ENCODE measurements around the gene ZMPSTE24. TPM values are rescaled to one million over a fixed set of nuclear protein-coding genes. Genes with fewer than 3 reads are reported as not detected.

The ZMPSTE24 gene
- total and polyA plus RNA-seq, 10 of the 15 experiments (the other 5 are each of a cell fraction or from before 2014, with no cell fraction given) = 21.5 to 84.4 (median 43.6) TPM

- intact Hi-C loops (cut with micrococcal nuclease; ENCODE audit: unreplicated experiment) = no loop called here
- CTCF ChIA-PET = interaction anchor here (1.3 to 6.9 kb wide), 5 partner anchors 9 to 99 kb away, joined by 3 to 33 read pairs (median 8); no protein-coding TSS in a partner anchor
- H4K20me1 ChIP-seq (ENCODE audit: control insufficient read depth, insufficient read depth) = no peaks in the 10 kb centered on the region
- H3K27me3 ChIP-seq (replicated peaks in 1 of 2; ENCODE audit: control insufficient read depth in 2 of 2, insufficient read depth in 2 of 2, low read length in 1 of 2) = no peaks in the 10 kb centered on the region
- DNase-seq (ENCODE audit: low read depth, low spot score) (no peak), FAIRE-seq (no peak), ATAC-seq (no peak)
- no peaks in the 10 kb centered on the region for H3K79me2 ChIP-seq (ENCODE audit: control insufficient read depth, insufficient read depth, low read length)
- H2AFZ ChIP-seq (ENCODE audit: control insufficient read depth, low read depth, low read length) = no peak overlapping the region
- H3K9me3 ChIP-seq (replicated peaks; ENCODE audit: control insufficient read depth, insufficient read depth, low read length) = no peaks in the 10 kb centered on the region
- WGBS (ENCODE audit: insufficient coverage, insufficient replicate concordance, low lambda C conversion rate, missing lambda C conversion rate) = 100% methylated on average over 1 of the region's 1 CpG
- in situ Hi-C loops (cut with MboI) = no loop called here
- RAD21 ChIA-PET (ENCODE audit: unreplicated experiment) = interaction anchor here (1.0 to 4.0 kb wide), 2 partner anchors 76 to 99 kb away, joined by 3 to 28 read pairs; no protein-coding TSS in a partner anchor
- TF ChIP-seq ZBED1 (IDR thresholded peaks at IDR 0.05; ENCODE audit: borderline replicate concordance) (no peak), POLR2AphosphoS5 (IDR thresholded peaks at IDR 0.05; ENCODE audit: low read length) (no peak), POLR2A (IDR thresholded peaks at IDR 0.05; ENCODE audit: low read depth, low read length) (no peak), NRF1 (conservative IDR thresholded peaks at IDR 0.05; ENCODE audit: low read depth, low read length) (no peak), POLR2AphosphoS2 (IDR thresholded peaks at IDR 0.05; ENCODE audit: low read depth, low read length) (no peak), BMI1 (IDR thresholded peaks at IDR 0.05; ENCODE audit: borderline replicate concordance) (no peak), WRNIP1 (IDR thresholded peaks at IDR 0.05; ENCODE audit: borderline replicate concordance, low read depth, low read length) (no peak), YY1 (IDR thresholded peaks at IDR 0.05; ENCODE audit: low read depth, low read length) (no peak), TCF7 (IDR thresholded peaks at IDR 0.05; ENCODE audit: borderline replicate concordance) (no peak), BCLAF1 (IDR thresholded peaks at IDR 0.05) (no peak)
- TF ChIP-seq, protein P1, sequence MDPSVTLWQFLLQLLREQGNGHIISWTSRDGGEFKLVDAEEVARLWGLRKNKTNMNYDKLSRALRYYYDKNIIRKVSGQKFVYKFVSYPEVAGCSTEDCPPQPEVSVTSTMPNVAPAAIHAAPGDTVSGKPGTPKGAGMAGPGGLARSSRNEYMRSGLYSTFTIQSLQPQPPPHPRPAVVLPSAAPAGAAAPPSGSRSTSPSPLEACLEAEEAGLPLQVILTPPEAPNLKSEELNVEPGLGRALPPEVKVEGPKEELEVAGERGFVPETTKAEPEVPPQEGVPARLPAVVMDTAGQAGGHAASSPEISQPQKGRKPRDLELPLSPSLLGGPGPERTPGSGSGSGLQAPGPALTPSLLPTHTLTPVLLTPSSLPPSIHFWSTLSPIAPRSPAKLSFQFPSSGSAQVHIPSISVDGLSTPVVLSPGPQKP (IDR thresholded peaks at IDR 0.05; ENCODE audit: low read depth, low read length) = no peak
- TF ChIP-seq, protein P2, sequence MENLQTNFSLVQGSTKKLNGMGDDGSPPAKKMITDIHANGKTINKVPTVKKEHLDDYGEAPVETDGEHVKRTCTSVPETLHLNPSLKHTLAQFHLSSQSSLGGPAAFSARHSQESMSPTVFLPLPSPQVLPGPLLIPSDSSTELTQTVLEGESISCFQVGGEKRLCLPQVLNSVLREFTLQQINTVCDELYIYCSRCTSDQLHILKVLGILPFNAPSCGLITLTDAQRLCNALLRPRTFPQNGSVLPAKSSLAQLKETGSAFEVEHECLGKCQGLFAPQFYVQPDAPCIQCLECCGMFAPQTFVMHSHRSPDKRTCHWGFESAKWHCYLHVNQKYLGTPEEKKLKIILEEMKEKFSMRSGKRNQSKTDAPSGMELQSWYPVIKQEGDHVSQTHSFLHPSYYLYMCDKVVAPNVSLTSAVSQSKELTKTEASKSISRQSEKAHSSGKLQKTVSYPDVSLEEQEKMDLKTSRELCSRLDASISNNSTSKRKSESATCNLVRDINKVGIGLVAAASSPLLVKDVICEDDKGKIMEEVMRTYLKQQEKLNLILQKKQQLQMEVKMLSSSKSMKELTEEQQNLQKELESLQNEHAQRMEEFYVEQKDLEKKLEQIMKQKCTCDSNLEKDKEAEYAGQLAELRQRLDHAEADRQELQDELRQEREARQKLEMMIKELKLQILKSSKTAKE (IDR thresholded peaks at IDR 0.05; ENCODE audit: low read depth, poor library complexity, severe bottlenecking) = no peak
- TF ChIP-seq, protein P3, sequence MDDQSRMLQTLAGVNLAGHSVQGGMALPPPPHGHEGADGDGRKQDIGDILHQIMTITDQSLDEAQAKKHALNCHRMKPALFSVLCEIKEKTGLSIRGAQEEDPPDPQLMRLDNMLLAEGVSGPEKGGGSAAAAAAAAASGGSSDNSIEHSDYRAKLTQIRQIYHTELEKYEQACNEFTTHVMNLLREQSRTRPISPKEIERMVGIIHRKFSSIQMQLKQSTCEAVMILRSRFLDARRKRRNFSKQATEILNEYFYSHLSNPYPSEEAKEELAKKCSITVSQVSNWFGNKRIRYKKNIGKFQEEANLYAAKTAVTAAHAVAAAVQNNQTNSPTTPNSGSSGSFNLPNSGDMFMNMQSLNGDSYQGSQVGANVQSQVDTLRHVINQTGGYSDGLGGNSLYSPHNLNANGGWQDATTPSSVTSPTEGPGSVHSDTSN (IDR thresholded peaks at IDR 0.05; ENCODE audit: insufficient replicate concordance, low read depth, low read length) = no peak
- TF ChIP-seq, protein P4, sequence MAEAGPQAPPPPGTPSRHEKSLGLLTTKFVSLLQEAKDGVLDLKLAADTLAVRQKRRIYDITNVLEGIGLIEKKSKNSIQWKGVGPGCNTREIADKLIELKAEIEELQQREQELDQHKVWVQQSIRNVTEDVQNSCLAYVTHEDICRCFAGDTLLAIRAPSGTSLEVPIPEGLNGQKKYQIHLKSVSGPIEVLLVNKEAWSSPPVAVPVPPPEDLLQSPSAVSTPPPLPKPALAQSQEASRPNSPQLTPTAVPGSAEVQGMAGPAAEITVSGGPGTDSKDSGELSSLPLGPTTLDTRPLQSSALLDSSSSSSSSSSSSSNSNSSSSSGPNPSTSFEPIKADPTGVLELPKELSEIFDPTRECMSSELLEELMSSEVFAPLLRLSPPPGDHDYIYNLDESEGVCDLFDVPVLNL (IDR thresholded peaks at IDR 0.05; ENCODE audit: low read depth, low read length) = no peak
- H3K4me1 ChIP-seq (ENCODE audit: control insufficient read depth, insufficient read depth, low read length) = peaks cover 13% of the 10 kb centered on the region
- H3K4me2 ChIP-seq (ENCODE audit: control insufficient read depth, insufficient read depth) = no peak overlapping the region
- no peak overlapping the region for H3K9ac ChIP-seq (ENCODE audit: control insufficient read depth, insufficient read depth, low read length)
- H3K4me3 ChIP-seq = no peak overlapping the region
- no TSS peak for BruUV-seq (replicated peaks)
- POLR2A ChIA-PET = interaction anchor here (1.0 kb wide), 1 partner anchor 13 kb away, joined by 3 read pairs; no protein-coding TSS in a partner anchor
- SMC1A ChIA-PET (ENCODE audit: uncharacterized antibody, unreplicated experiment) = interaction anchor here (1.2 to 3.3 kb wide), 4 partner anchors 11 to 165 kb away, joined by 4 to 13 read pairs (median 6); no protein-coding TSS in a partner anchor
- no peak overlapping the region for H3K27ac ChIP-seq (ENCODE audit: control insufficient read depth, insufficient read depth)
- H3K36me3 ChIP-seq (ENCODE audit: control insufficient read depth in 2 of 2, insufficient read depth in 2 of 2, low read length in 1 of 2) = peaks cover 1 to 38% of the 10 kb centered on the region in 2 experiments
Measured at GRCh38 chr1:40239626-40240025, 18.4 kb upstream of the ZMPSTE24 start.
